Caco-2 (cell line): Measurements from ENCODE around the gene CHAC1. TPM values are rescaled to one million over a fixed set of nuclear protein-coding genes. Genes with fewer than 3 reads are reported as not detected.

Experiments
- BruUV-seq: library from RNA; stranded (reverse); fragments of 400-500 nt; replicated peaks from 2 replicates; lab custom pipeline; 2021; lab: Mats Ljungman, UMichigan
- CTCF ChIA-PET: fragments of 300-600 bp; sonication (Branson Sonifier 250); formaldehyde crosslinking; loops from one replicate; lab custom pipeline; 2022; ENCODE audit warnings: antibody characterized with exemption; lab: Charles Lee
- POLR2A ChIA-PET: fragments of 300-600 bp; sonication (Branson Sonifier 250); formaldehyde crosslinking; loops from one replicate; lab custom pipeline; 2022; ENCODE audit warnings: antibody characterized with exemption; lab: Charles Lee
- DNase-seq, 2 experiments: peaks; one replicate each; pipeline versions ENCODE4 v3.0.0 to v3.0.0-alpha.2; 2020 to 2022
- H3K27me3 ChIP-seq: replicated peaks from 2 replicates; pipeline ENCODE4 v1.6.0; 2011; ENCODE audit warnings: low read length; ENCODE audit not compliant: control insufficient read depth, insufficient read depth
- H3K36me3 ChIP-seq: 2 replicates; pipeline ENCODE4 v1.5.1; 2011; ENCODE audit warnings: low read length; ENCODE audit not compliant: control insufficient read depth, insufficient read depth
- H3K4me1 ChIP-seq: fragments of 250-450 bp; sonication (Bioruptor Pico); 2 replicates; pipeline ENCODE4 v1.5.1; 2020; ENCODE audit warnings: mild to moderate bottlenecking
- H3K4me3 ChIP-seq: 2 replicates; pipeline ENCODE4 v1.5.1; 2011; ENCODE audit warnings: low read depth, mild to moderate bottlenecking, control low read depth, low read length
- H3K9me3 ChIP-seq: fragments of 250-450 bp; sonication (Bioruptor Pico); 2 replicates; pipeline ENCODE4 v1.5.1; 2020; ENCODE audit warnings: mild to moderate bottlenecking, moderate library complexity
- H3K27ac Mint-ChIP-seq: one replicate; pipeline ENCODE4 v1.8.0; 2022; ENCODE audit warnings: mixed read lengths; ENCODE audit not compliant: unreplicated experiment
- H3K27me3 Mint-ChIP-seq: one replicate; pipeline ENCODE4 v1.8.0; 2022; ENCODE audit warnings: mixed read lengths; ENCODE audit not compliant: insufficient read depth, unreplicated experiment
- H3K36me3 Mint-ChIP-seq: one replicate; pipeline ENCODE4 v1.8.0; 2022; ENCODE audit warnings: mild to moderate bottlenecking, mixed read lengths; ENCODE audit not compliant: insufficient read depth, unreplicated experiment
- H3K4me1 Mint-ChIP-seq: one replicate; pipeline ENCODE4 v1.8.0; 2022; ENCODE audit warnings: low read depth, mixed read lengths; ENCODE audit not compliant: unreplicated experiment
- H3K4me3 Mint-ChIP-seq: one replicate; pipeline ENCODE4 v1.8.0; 2022; ENCODE audit warnings: mild to moderate bottlenecking, moderate library complexity, mixed read lengths; ENCODE audit not compliant: unreplicated experiment
- H3K9me3 Mint-ChIP-seq: one replicate; pipeline ENCODE4 v1.8.0; 2022; ENCODE audit warnings: mixed read lengths; ENCODE audit not compliant: unreplicated experiment
- CTCF ChIP-seq, 2 experiments: fragments of 200-600 bp in 1 of 2; IDR thresholded peaks; 1 replicate in 1 of 2; 2 replicates in 1 of 2; pipeline versions ENCODE4 v1.5.1 to v1.8.0; 2011 to 2022; ENCODE audit warnings: antibody characterized with exemption in 1 of 2, control low read depth in 1 of 2, inconsistent platforms in 1 of 2, low read depth in 1 of 2, low read length in 1 of 2, mild to moderate bottlenecking in 1 of 2, moderate library complexity in 1 of 2; ENCODE audit not compliant: insufficient read depth in 1 of 2, severe bottlenecking in 1 of 2, unreplicated experiment in 1 of 2
- intact Hi-C: fragments of 100-400 bp; cut with micrococcal nuclease; formaldehyde crosslinking; loops from one replicate; pipeline ENCODE4 v1.10.0; 2022; ENCODE audit not compliant: unreplicated experiment
- total RNA-seq: library from RNA; stranded (reverse); gene quantifications from 2 replicates; pipeline ENCODE4 v1.2.3, GENCODE V29; 2022

Gene CHAC1
- total RNA-seq, 1 experiment from 2014 or later = 55.8 TPM

- CTCF ChIA-PET = no interaction called here
Observed at GRCh38 chr15:40969363-40969762, 16.1 kb downstream of the CHAC1 start.

GRCh38 chr15:40974879-40975278 is 21.6 kb downstream of the CHAC1 start:
- no TSS peak for BruUV-seq
- CTCF ChIA-PET = interaction anchor here (0.5 to 1.8 kb wide), 9 partner anchors 33 to 211 kb away, joined by 3 to 8 read pairs (median 5); partner anchors contain the start of gene DLL4
- DNase-seq = no peak

More at GRCh38 chr15:40969363-40969762, 16.1 kb downstream of the CHAC1 start:
- Histone ChIP-seq H3K27me3 (no peaks in the 10 kb centered on the region), H3K9me3 (no peaks in the 10 kb centered on the region), H3K36me3 (no peaks in the 10 kb centered on the region), H3K4me3 (no peak overlapping the region), H3K4me1 (0 out of 2 replicates have a peak, but pooled peaks cover 3% of the 10 kb centered on the region)
- Mint-ChIP-seq H3K4me3 (no peak overlapping the region), H3K9me3 (no peaks in the 10 kb centered on the region), H3K27ac (no peak overlapping the region), H3K4me1 (peaks cover 9% of the 10 kb centered on the region), H3K27me3 (no peaks in the 10 kb centered on the region), H3K36me3 (peaks cover 12% of the 10 kb centered on the region)
- POLR2A ChIA-PET = interaction anchor here (1.1 kb wide), 1 partner anchor 49 kb away, joined by 10 read pairs; no protein-coding TSS in a partner anchor
- BruUV-seq = no TSS peak
- no peak for DNase-seq
- no peak for TF ChIP-seq CTCF (IDR thresholded peaks at IDR 0.05; ENCODE audit: insufficient read depth in 1 of 2, low read depth in 1 of 2, low read length in 1 of 2, severe bottlenecking in 1 of 2, unreplicated experiment in 1 of 2)
- intact Hi-C loops = no loop called here

GRCh38 chr15:40976819-40977218 is 23.5 kb downstream of the CHAC1 start:
- Histone ChIP-seq H3K36me3 (no peaks in the 10 kb centered on the region; the same call in 1 of the 2 replicates), H3K4me3 (no peak overlapping the region), H3K27me3 (no peaks in the 10 kb centered on the region), H3K4me1 (0 out of 2 replicates have a peak, but pooled peaks cover 2% of the 10 kb centered on the region), H3K9me3 (no peaks in the 10 kb centered on the region)
- ChIA-PET CTCF (no interaction called here), POLR2A (interaction anchor here (0.9 to 1.1 kb wide), 2 partner anchors 16 to 24 kb away, joined by 3 to 4 read pairs; partner anchors contain the start of gene CHAC1)
- intact Hi-C loops = no loop called here
- TF ChIP-seq CTCF (IDR thresholded peaks at IDR 0.05; ENCODE audit: insufficient read depth in 1 of 2, low read depth in 1 of 2, low read length in 1 of 2, severe bottlenecking in 1 of 2, unreplicated experiment in 1 of 2) = no peak
- Mint-ChIP-seq H3K4me1 (peaks cover 8% of the 10 kb centered on the region), H3K27ac (no peak overlapping the region), H3K4me3 (no peak overlapping the region), H3K36me3 (peaks cover 43% of the 10 kb centered on the region), H3K27me3 (no peaks in the 10 kb centered on the region), H3K9me3 (no peaks in the 10 kb centered on the region)
- no TSS peak for BruUV-seq
- DNase-seq = no peak

More at GRCh38 chr15:40974879-40975278, 21.6 kb downstream of the CHAC1 start:
- Histone ChIP-seq H3K27me3 (no peaks in the 10 kb centered on the region), H3K4me1 (0 out of 2 replicates have a peak, but pooled peaks cover 3% of the 10 kb centered on the region), H3K9me3 (no peaks in the 10 kb centered on the region), H3K36me3 (no peaks in the 10 kb centered on the region), H3K4me3 (no peak overlapping the region)
- Mint-ChIP-seq H3K36me3 (peaks cover 25% of the 10 kb centered on the region), H3K4me3 (no peak overlapping the region), H3K9me3 (no peaks in the 10 kb centered on the region), H3K27ac (no peak overlapping the region), H3K27me3 (no peaks in the 10 kb centered on the region), H3K4me1 (peaks cover 9% of the 10 kb centered on the region)
- TF ChIP-seq CTCF (IDR thresholded peaks at IDR 0.05; ENCODE audit: insufficient read depth in 1 of 2, low read depth in 1 of 2, low read length in 1 of 2, severe bottlenecking in 1 of 2, unreplicated experiment in 1 of 2) = peak in 1 of 2 experiments; percentile 17
- POLR2A ChIA-PET = interaction anchor here (0.7 kb wide), 1 partner anchor 22 kb away, joined by 3 read pairs; the partner anchor contains the start of gene CHAC1
- intact Hi-C loops = no loop called here
